Prostate gland (tissue), 2 donors: Measurements from ENCODE around the gene GPR61.

ENCODE experiments used
- POLR2A ChIP-seq: fragments of 450-650 bp; IDR thresholded peaks from one replicate; pipeline ENCODE4 v1.6.1; 2016; ENCODE audit warnings: antibody characterized with exemption, mild to moderate bottlenecking
- POLR2AphosphoS5 ChIP-seq: sonication (generic); formaldehyde crosslinking; IDR thresholded peaks from one replicate; pipeline ENCODE4 v1.6.1; 2017; ENCODE audit warnings: antibody characterized with exemption
- TF ChIP-seq, protein P1 (sequence below), 4 experiments: fragments of 200-600 bp in 2 of 4; fragments of 450-650 bp in 2 of 4; sonication (generic) in 2 of 4; IDR thresholded peaks; 1 replicate in 3 of 4; 2 replicates in 1 of 4; pipeline ENCODE4 v1.5.1; 2016 to 2019; ENCODE audit warnings: antibody characterized with exemption in 4 of 4, mild to moderate bottlenecking in 2 of 4, moderate library complexity in 2 of 4

DNA sequence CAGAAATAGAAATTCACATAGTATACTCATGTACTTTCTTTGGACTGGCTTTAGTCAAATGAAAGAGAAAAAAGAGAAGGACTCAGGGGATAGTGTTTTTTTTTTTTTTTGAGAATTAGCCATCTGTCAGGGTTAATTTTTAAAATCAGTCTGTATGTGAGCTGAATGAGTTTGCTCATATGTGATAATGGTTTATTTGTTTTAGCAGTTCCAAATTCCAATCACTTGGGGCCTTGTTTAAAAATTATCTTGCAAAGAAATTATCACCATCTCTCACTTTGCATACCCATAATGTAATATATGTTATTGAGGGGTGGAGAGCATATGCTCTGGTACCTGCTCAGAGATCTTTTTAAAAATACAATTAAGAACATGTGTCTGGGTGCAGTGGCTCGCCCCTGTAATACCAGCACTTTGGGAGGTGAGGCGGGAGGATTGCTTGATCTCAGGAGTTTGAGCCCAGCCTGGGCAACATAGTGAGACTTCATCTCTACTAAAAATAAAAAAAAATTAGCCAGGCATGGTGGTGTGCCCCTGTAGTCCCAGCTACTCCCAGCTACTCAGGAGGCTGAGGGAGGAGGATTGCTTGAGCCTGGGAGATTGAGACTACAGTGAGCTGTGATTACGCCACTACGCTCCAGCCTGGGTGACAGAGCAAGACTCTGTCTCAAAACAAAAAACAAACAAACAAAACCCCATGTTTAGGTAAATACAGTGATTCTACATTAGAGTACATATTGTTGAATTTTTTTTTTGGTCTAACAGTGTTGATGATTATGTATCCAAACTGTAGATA is 28.4 kb downstream of the GPR61 start:
- TF ChIP-seq, protein P1, sequence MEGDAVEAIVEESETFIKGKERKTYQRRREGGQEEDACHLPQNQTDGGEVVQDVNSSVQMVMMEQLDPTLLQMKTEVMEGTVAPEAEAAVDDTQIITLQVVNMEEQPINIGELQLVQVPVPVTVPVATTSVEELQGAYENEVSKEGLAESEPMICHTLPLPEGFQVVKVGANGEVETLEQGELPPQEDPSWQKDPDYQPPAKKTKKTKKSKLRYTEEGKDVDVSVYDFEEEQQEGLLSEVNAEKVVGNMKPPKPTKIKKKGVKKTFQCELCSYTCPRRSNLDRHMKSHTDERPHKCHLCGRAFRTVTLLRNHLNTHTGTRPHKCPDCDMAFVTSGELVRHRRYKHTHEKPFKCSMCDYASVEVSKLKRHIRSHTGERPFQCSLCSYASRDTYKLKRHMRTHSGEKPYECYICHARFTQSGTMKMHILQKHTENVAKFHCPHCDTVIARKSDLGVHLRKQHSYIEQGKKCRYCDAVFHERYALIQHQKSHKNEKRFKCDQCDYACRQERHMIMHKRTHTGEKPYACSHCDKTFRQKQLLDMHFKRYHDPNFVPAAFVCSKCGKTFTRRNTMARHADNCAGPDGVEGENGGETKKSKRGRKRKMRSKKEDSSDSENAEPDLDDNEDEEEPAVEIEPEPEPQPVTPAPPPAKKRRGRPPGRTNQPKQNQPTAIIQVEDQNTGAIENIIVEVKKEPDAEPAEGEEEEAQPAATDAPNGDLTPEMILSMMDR (IDR thresholded peaks at IDR 0.05) = no peak
- TF ChIP-seq POLR2A (no peak), POLR2AphosphoS5 (no peak)
